ENCODE measurements around the gene AMMECR1L.
"Not testable (repeated sequence)": the region's sequence is repeated elsewhere in the genome, so short reads cannot be mapped to it uniquely, and the experiment has no call there.

The AMMECR1L gene

DNA sequence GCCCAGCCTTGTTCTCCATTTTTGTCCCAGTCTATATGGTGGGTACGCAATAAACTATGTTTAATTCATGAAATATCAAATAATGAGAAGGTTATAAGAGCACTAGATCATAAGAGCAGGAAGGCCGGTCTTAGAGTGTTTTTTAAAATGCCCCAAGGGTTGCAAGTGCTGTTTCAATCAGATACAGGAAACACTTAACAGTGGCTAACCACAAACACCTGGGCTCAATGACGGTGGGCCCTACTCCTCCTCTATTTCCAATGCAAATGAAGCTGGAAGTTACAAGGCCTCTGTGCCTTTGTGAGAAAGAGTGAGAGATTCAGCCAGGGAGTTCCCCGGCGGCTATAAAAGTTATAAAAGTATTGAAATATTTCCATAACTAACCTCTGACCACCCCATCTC lies 55.9 kb downstream of the AMMECR1L start:
- no peak for DNase-seq

DNA sequence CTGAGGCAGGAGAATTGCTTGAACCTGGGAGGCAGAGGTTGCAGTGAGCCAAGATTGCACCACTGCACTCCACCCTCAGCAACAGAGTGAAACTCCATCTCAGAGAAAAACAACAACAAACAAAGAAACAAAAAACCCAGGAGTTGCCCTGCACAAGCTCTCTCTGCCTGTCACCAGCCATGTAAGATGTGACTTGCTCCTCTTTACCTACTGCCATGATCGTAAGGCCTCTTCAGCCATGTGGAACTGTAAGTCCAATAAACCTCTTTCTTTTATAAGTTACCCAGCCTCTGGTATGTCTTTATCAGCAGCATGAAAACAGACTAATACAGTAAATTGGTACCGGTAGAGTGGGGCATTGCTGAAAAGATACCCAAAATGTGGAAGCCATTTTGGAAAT lies 59.0 kb downstream of the AMMECR1L start:
- not testable (repeated sequence) for DNase-seq

DNA sequence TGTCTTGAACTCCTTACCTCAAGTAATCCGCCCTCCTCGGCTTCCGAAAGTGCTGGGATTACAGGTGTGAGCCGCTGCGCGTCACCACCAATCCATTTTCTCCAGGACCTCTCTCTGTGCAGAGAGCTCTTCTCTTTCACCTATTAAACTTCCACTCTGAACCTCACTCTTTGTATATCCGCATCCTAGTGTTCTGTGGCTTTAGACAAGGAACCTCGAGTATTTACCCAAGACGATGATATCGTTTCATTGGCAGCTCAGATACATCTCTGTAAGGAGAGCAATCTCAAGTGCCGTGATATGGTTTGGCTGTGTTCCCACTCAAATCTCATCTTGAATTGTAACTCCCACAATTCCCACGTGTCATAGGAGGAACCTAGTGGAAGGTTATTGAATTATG lies 59.7 kb downstream of the AMMECR1L start:
- no peak for DNase-seq

DNA sequence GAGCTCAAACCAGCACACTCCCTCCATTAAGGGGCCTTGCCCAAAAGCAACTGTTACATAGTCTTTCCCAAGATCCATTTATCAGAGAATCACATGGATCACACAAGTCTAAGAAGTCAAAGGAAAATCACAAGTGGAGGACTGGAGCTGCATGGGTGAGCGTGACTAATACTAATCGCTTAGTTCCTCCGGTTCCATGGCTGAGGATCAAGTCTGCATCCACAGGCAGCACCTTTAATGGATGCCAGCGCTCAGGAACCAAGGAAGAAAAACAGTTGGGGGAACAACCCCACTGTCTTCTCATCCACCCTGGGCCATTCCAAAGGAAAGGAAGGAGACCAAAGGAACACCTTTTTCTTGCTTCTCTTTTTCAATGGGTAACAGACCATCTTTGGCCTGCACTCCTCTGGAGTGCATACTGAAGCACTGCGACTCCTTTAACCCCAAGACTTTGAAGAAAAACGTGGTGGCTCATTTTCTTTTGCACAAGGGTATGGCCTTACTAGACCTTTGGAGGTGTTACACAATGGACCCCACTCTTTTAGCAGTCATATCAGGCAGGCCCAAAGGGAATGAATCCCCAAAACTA lies 65.6 kb downstream of the AMMECR1L start:
- DNase-seq = peak; percentile 14

DNA sequence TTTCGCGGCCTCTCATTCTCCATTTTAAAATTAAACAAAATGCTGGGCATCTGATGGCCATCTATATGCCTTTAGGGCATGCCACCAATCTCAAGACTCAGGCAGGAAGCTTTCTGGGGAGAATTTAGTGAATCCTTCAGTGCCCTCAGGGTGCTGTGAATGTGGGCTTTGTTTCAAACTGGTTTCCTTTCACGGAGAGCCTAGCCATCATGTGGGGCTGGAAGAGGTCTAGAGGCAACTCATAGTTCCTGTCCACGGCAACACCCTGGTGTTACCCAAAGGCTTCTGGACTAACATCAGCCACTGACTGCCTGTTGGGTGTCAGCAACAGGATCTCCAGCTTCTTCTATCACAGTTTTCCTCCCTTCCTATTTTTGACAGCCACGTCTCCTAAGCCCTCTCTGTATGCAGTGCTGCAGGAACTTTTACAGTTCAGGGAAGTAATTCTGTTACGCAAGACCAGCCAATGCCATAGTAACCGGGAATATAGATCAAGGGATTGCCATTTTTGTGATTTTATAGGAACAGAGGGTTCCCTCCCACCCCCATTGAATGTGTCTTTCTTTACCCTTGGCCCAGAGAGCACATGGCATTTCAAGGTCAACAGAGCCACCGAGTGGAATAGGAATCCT lies 66.8 kb downstream of the AMMECR1L start:
- no peak for DNase-seq

DNA sequence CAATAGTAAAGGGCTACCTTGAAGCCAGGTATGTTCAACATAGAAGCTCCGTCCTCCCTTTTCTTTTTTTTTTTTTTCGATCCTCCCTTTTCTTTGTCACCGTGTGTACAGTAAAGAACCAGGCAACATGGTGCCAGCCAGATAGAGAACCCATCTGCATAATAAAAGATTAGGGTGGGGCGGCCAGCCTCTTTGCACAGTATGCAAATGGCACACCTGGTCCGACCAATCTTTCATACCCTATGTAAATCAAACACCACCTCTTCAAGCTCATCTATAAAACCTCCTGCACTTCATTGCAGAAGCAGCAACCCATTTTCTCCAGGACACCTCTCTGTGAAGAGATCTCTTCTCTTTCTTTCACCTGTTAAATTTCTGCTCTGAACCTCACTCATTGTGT lies 67.5 kb downstream of the AMMECR1L start:
- no peak for DNase-seq

DNA sequence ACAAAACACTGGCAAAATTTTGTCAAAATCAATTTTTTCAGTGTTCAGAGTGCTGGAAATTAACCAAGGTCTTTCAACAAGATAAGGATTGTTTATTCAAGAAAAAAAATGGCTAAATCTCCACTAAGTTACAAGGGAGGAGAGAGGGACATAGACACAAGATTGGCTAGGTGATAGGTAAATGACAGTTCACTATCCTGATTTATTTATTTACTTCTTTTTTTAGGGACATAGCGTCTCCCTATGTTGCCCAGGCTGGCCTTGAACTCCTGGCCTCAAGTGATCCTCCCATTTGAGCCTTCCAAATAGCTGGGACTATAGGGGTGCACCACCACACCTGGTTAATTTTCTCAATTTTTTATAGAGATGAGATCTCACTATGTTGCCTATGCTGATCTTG lies 71.1 kb downstream of the AMMECR1L start:
- no peak for DNase-seq

DNA sequence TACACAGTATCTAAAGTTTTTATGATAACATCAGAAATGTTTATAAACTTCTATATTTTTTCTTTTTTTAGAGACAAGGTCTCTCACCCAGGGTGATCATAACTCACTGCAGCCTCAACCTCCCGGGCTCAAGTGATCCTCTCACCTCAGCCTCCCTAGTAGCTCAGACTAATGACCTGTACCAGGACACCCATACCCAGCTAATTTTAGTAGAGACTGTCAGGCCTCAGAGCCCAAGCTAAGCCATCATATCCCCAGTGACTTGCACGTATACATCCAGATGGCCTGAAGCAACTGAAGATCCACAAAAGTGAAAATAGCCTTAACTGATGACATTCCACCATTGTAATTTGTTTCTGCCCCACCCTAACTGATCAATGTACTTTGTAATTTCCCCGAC lies 73.3 kb downstream of the AMMECR1L start:
- not testable (repeated sequence) for DNase-seq

Data from OCI-M1 (cell line).